ENCODE results near the gene HS3ST6.

The HS3ST6 gene

DNA sequence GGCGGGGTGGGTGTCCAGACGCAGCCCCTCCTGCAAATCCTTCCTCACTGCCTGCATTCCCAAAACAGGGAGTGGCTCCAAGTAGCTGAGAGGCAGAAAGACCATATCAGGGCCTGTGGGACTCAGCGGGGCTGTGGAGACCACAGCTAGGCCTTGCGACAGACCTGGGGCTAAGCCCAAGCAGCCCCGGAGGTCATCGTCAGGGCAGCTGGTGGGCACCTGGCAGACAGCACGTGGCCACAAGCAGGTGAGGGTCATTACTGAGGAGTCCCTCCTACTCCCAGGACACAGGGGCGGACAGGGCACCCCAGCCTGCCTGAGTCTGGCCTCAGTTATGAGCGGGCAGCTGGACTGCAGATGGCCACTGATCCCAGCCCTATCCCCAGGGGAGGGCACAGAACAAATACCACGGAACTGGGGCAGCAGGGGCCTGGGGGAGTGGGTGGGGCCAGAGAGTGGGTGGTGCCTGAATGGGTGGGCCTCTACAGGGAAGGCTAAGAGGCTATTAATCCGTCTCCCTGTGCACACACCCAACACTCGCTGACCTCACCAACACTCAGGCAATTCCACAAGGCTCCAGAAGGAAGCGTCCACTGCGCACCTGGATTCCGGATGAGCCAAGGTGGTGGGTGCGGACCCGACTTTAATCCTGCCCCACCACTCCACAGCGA is 8.5 kb downstream of the HS3ST6 start:
- TF ChIP-seq GABPA (IDR thresholded peaks at IDR 0.05; ENCODE audit: low read depth) (no peak), SPI1 (IDR thresholded peaks at IDR 0.05; ENCODE audit: borderline replicate concordance, low read depth) (no peak), POLR2AphosphoS5 (IDR thresholded peaks at IDR 0.05; ENCODE audit: low read depth) (no peak)
- TF ChIP-seq, protein P1, sequence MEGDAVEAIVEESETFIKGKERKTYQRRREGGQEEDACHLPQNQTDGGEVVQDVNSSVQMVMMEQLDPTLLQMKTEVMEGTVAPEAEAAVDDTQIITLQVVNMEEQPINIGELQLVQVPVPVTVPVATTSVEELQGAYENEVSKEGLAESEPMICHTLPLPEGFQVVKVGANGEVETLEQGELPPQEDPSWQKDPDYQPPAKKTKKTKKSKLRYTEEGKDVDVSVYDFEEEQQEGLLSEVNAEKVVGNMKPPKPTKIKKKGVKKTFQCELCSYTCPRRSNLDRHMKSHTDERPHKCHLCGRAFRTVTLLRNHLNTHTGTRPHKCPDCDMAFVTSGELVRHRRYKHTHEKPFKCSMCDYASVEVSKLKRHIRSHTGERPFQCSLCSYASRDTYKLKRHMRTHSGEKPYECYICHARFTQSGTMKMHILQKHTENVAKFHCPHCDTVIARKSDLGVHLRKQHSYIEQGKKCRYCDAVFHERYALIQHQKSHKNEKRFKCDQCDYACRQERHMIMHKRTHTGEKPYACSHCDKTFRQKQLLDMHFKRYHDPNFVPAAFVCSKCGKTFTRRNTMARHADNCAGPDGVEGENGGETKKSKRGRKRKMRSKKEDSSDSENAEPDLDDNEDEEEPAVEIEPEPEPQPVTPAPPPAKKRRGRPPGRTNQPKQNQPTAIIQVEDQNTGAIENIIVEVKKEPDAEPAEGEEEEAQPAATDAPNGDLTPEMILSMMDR (IDR thresholded peaks at IDR 0.05; ENCODE audit: insufficient read depth, low read length) = no peak
- TF ChIP-seq, protein P2, sequence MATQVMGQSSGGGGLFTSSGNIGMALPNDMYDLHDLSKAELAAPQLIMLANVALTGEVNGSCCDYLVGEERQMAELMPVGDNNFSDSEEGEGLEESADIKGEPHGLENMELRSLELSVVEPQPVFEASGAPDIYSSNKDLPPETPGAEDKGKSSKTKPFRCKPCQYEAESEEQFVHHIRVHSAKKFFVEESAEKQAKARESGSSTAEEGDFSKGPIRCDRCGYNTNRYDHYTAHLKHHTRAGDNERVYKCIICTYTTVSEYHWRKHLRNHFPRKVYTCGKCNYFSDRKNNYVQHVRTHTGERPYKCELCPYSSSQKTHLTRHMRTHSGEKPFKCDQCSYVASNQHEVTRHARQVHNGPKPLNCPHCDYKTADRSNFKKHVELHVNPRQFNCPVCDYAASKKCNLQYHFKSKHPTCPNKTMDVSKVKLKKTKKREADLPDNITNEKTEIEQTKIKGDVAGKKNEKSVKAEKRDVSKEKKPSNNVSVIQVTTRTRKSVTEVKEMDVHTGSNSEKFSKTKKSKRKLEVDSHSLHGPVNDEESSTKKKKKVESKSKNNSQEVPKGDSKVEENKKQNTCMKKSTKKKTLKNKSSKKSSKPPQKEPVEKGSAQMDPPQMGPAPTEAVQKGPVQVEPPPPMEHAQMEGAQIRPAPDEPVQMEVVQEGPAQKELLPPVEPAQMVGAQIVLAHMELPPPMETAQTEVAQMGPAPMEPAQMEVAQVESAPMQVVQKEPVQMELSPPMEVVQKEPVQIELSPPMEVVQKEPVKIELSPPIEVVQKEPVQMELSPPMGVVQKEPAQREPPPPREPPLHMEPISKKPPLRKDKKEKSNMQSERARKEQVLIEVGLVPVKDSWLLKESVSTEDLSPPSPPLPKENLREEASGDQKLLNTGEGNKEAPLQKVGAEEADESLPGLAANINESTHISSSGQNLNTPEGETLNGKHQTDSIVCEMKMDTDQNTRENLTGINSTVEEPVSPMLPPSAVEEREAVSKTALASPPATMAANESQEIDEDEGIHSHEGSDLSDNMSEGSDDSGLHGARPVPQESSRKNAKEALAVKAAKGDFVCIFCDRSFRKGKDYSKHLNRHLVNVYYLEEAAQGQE (IDR thresholded peaks at IDR 0.05; ENCODE audit: insufficient replicate concordance, low read depth) = no peak
- Histone ChIP-seq H3K27me3 (ENCODE audit: insufficient read depth, poor library complexity, severe bottlenecking) (peaks cover 39% of the 10 kb centered on the region), H3K4me3 (replicated peaks; ENCODE audit: insufficient read depth, low read length) (no peak overlapping the region), H3K27ac (replicated peaks) (no peak overlapping the region)
- no peak for DNase-seq (ENCODE audit: low read depth in 1 of 2, low spot score in 1 of 2)

- H3K4me3 ChIP-seq (replicated peaks; ENCODE audit: insufficient read depth, low read length) = no peak overlapping the region
- DNase-seq (ENCODE audit: low read depth in 1 of 2, low spot score in 1 of 2) = no peak
- TF ChIP-seq, protein P2 (IDR thresholded peaks at IDR 0.05; ENCODE audit: insufficient replicate concordance, low read depth) = no peak
- TF ChIP-seq GABPA (IDR thresholded peaks at IDR 0.05; ENCODE audit: low read depth) = no peak
- TF ChIP-seq, protein P1 (IDR thresholded peaks at IDR 0.05; ENCODE audit: insufficient read depth, low read length) = no peak
- no peak for TF ChIP-seq SPI1 (IDR thresholded peaks at IDR 0.05; ENCODE audit: borderline replicate concordance, low read depth)
- no peak for TF ChIP-seq POLR2AphosphoS5 (IDR thresholded peaks at IDR 0.05; ENCODE audit: low read depth)
- peaks cover 39% of the 10 kb centered on the region for H3K27me3 ChIP-seq (ENCODE audit: insufficient read depth, poor library complexity, severe bottlenecking)
- no peak overlapping the region for H3K27ac ChIP-seq (replicated peaks)
Observed at GRCh38 chr16:1908983-1909382, 9.2 kb downstream of the HS3ST6 start.

- no peak for TF ChIP-seq GABPA (IDR thresholded peaks at IDR 0.05; ENCODE audit: low read depth)
- TF ChIP-seq, protein P2 (IDR thresholded peaks at IDR 0.05; ENCODE audit: insufficient replicate concordance, low read depth) = no peak
- peaks cover 35% of the 10 kb centered on the region for H3K27me3 ChIP-seq (ENCODE audit: insufficient read depth, poor library complexity, severe bottlenecking)
- DNase-seq (ENCODE audit: low read depth in 1 of 2, low spot score in 1 of 2) = no peak
Observed at GRCh38 chr16:1908184-1908583, 10.0 kb downstream of the HS3ST6 start.

More at GRCh38 chr16:1908184-1908583, 10.0 kb downstream of the HS3ST6 start:
- Histone ChIP-seq H3K4me3 (replicated peaks; ENCODE audit: insufficient read depth, low read length) (no peak overlapping the region), H3K27ac (replicated peaks) (no peak overlapping the region)

Data from HL-60 (cell line).